Uterus (tissue), 2 donors: Measurements from ENCODE around the gene PPP1R16B.

ENCODE experiments used
- POLR2A ChIP-seq, 2 donors: fragments of 450-650 bp; IDR thresholded peaks; one replicate each; pipeline ENCODE4 v1.6.1; 2016; ENCODE audit warnings: antibody characterized with exemption in 2 of 2, mild to moderate bottlenecking in 1 of 2, moderate library complexity in 1 of 2
- TF ChIP-seq, protein P1 (sequence below), 4 experiments: fragments of 200-600 bp in 2 of 4; fragments of 450-650 bp in 2 of 4; sonication (generic) in 2 of 4; IDR thresholded peaks; one replicate each; pipeline ENCODE4 v1.5.1; 2016 to 2019; ENCODE audit warnings: antibody characterized with exemption in 4 of 4, mild to moderate bottlenecking in 2 of 4, moderate library complexity in 1 of 4

DNA sequence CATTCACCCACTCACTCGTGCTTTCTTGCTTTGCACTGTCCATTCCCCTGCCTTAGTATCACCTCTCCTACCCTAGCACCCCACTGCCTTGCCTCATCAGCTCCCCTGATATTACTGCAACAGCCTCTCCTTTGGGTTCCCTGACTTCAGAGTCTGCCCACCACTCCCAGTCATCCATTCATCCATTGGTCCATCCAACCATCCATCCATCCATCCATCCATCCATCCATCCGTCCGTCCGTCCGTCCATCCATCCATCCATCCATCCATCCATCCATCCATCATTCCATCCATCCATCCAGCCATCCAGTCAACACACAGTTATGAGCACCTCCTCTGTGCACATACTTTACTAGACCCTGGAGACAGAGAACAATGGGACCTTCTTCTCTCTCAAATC lies 97.8 kb downstream of the PPP1R16B start:
- TF ChIP-seq, protein P1, sequence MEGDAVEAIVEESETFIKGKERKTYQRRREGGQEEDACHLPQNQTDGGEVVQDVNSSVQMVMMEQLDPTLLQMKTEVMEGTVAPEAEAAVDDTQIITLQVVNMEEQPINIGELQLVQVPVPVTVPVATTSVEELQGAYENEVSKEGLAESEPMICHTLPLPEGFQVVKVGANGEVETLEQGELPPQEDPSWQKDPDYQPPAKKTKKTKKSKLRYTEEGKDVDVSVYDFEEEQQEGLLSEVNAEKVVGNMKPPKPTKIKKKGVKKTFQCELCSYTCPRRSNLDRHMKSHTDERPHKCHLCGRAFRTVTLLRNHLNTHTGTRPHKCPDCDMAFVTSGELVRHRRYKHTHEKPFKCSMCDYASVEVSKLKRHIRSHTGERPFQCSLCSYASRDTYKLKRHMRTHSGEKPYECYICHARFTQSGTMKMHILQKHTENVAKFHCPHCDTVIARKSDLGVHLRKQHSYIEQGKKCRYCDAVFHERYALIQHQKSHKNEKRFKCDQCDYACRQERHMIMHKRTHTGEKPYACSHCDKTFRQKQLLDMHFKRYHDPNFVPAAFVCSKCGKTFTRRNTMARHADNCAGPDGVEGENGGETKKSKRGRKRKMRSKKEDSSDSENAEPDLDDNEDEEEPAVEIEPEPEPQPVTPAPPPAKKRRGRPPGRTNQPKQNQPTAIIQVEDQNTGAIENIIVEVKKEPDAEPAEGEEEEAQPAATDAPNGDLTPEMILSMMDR (IDR thresholded peaks at IDR 0.05): no peak
- TF ChIP-seq POLR2A (IDR thresholded peaks at IDR 0.05): no peak
